Neural cell (in vitro differentiated cells): ENCODE measurements around the gene USP36. TPM values are rescaled to one million over a fixed set of nuclear protein-coding genes. Genes with fewer than 3 reads are reported as not detected.

Experiments used
- H2AFZ ChIP-seq: fragments of 200-600, 300-800 bp; sonication (generic), shearing (Covaris generic); 2 replicates; pipeline ENCODE4 v1.6.0; 2014; ENCODE audit warnings: low read depth, mild to moderate bottlenecking, antibody characterized with exemption, low read length, moderate library complexity
- H3F3A ChIP-seq: fragments of 200-600 bp; shearing (Covaris generic); 2 replicates; pipeline ENCODE4 v1.6.1; 2016; ENCODE audit warnings: mild to moderate bottlenecking, moderate library complexity, mixed read lengths, antibody characterized with exemption, low read length; ENCODE audit not compliant: insufficient read depth, poor library complexity, severe bottlenecking
- H3K27ac ChIP-seq: fragments of 200-600, 300-800 bp; sonication (generic), shearing (Covaris generic); 2 replicates; pipeline ENCODE4 v1.5.1; 2014; ENCODE audit warnings: mild to moderate bottlenecking, low read length, moderate library complexity
- H3K27me3 ChIP-seq: fragments of 300-800, 200-600 bp; sonication (generic), shearing (Covaris generic); 2 replicates; pipeline ENCODE4 v1.6.0; 2014; ENCODE audit warnings: mild to moderate bottlenecking, low read depth, low read length, moderate library complexity; ENCODE audit not compliant: insufficient read depth
- H3K36me3 ChIP-seq: fragments of 300-800, 200-600 bp; sonication (generic), shearing (Covaris generic); 2 replicates; pipeline ENCODE4 v1.5.1; 2014; ENCODE audit warnings: mild to moderate bottlenecking, antibody characterized with exemption, low read length, moderate library complexity; ENCODE audit not compliant: insufficient read depth
- H3K4me2 ChIP-seq: fragments of 300-800, 200-600 bp; sonication (generic), shearing (Covaris generic); 2 replicates; pipeline ENCODE4 v1.6.0; 2014; ENCODE audit warnings: mild to moderate bottlenecking, low read length
- H3K4me3 ChIP-seq: fragments of 300-800, 200-600 bp; sonication (generic), shearing (Covaris generic); 2 replicates; pipeline ENCODE4 v1.5.1; 2014; ENCODE audit warnings: mild to moderate bottlenecking, low read length, moderate library complexity
- H3K79me2 ChIP-seq: fragments of 200-600 bp; shearing (Covaris generic); replicated peaks from 2 replicates; pipeline ENCODE4 v1.6.0; 2014; ENCODE audit warnings: mild to moderate bottlenecking, low read length, moderate library complexity; ENCODE audit not compliant: insufficient read depth
- H3K9ac ChIP-seq: fragments of 300-800, 200-600 bp; sonication (generic), shearing (Covaris generic); 2 replicates; pipeline ENCODE4 v1.6.1; 2016; ENCODE audit warnings: mild to moderate bottlenecking, low read length, mixed read lengths
- H3K9me2 ChIP-seq: fragments of 200-600 bp; shearing (Covaris generic); 2 replicates; pipeline ENCODE4 v1.6.1; 2016; ENCODE audit warnings: mild to moderate bottlenecking, low read length, mixed read lengths; ENCODE audit not compliant: insufficient read depth
- H3K9me3 ChIP-seq: fragments of 200-600, 300-800 bp; sonication (generic), shearing (Covaris generic); 2 replicates; pipeline ENCODE4 v1.6.1; 2016; ENCODE audit warnings: mild to moderate bottlenecking, mixed run types, low read length, moderate library complexity, mixed read lengths
- H4K20me1 ChIP-seq: fragments of 200-600 bp; shearing (Covaris generic); 2 replicates; pipeline ENCODE4 v1.6.1; 2016; ENCODE audit warnings: mild to moderate bottlenecking, mixed run types; ENCODE audit not compliant: insufficient read depth
- EP300 ChIP-seq: fragments of 450-650 bp; conservative IDR thresholded peaks from 2 replicates; pipeline ENCODE4 v1.6.1; 2014; ENCODE audit warnings: antibody characterized with exemption, mild to moderate bottlenecking, moderate library complexity; ENCODE audit not compliant: poor library complexity, severe bottlenecking
- EZH2 ChIP-seq: fragments of 200-600, 300-800 bp; shearing (Covaris generic), sonication (generic); IDR thresholded peaks from 2 replicates; pipeline ENCODE4 v1.6.1; 2014; ENCODE audit warnings: antibody characterized with exemption, low read length, borderline replicate concordance, mild to moderate bottlenecking; ENCODE audit not compliant: insufficient read depth, poor library complexity, severe bottlenecking
- MXI1 ChIP-seq: fragments of 450-650 bp; conservative IDR thresholded peaks from 2 replicates; pipeline ENCODE4 v1.6.1; 2014; ENCODE audit warnings: antibody characterized with exemption, mild to moderate bottlenecking; ENCODE audit not compliant: poor library complexity, severe bottlenecking
- POLR2AphosphoS5 ChIP-seq: IDR thresholded peaks from 2 replicates; pipeline ENCODE4 v1.6.1; 2012
- RAD21 ChIP-seq: fragments of 450-650 bp; conservative IDR thresholded peaks from 2 replicates; pipeline ENCODE4 v1.6.1; 2014; ENCODE audit warnings: antibody characterized with exemption, mild to moderate bottlenecking, moderate library complexity
- SMC3 ChIP-seq: fragments of 450-650 bp; conservative IDR thresholded peaks from 2 replicates; pipeline ENCODE4 v1.6.1; 2014; ENCODE audit warnings: antibody characterized with exemption, mild to moderate bottlenecking, moderate library complexity; ENCODE audit not compliant: poor library complexity
- TAF1 ChIP-seq: IDR thresholded peaks from 2 replicates; pipeline ENCODE4 v1.6.1; 2012; ENCODE audit warnings: low read depth
- polyA plus RNA-seq: library from polyadenylated mRNA; depleted of rRNA; stranded (reverse); fragments of >200 nt; gene quantifications from 2 replicates; pipeline ENCODE4 v1.2.3, GENCODE V29; 2014
- TF ChIP-seq, protein P1 (sequence below): fragments of 450-650 bp; IDR thresholded peaks from 2 replicates; pipeline ENCODE4 v1.5.1; 2014; ENCODE audit warnings: antibody characterized with exemption, mild to moderate bottlenecking, moderate library complexity; ENCODE audit not compliant: poor library complexity, severe bottlenecking
- TF ChIP-seq, protein P2 (sequence below): IDR thresholded peaks from 2 replicates; pipeline ENCODE4 v1.6.1; 2012; ENCODE audit warnings: borderline replicate concordance

The USP36 gene
- polyA plus RNA-seq, 1 donor from 2014 or later: 14.4 TPM

- Histone ChIP-seq H2AFZ (no peak overlapping the region), H3K9ac (no peak overlapping the region), H3K79me2 (no peaks in the 10 kb centered on the region), H3F3A (no peaks in the 10 kb centered on the region), H3K9me2 (no peaks in the 10 kb centered on the region), H4K20me1 (no peaks in the 10 kb centered on the region), H3K27me3 (no peaks in the 10 kb centered on the region), H3K4me3 (no peak overlapping the region), H3K9me3 (no peaks in the 10 kb centered on the region), H3K27ac (no peak overlapping the region), H3K4me2 (no peak overlapping the region), H3K36me3 (no peaks in the 10 kb centered on the region)
- TF ChIP-seq, protein P1, sequence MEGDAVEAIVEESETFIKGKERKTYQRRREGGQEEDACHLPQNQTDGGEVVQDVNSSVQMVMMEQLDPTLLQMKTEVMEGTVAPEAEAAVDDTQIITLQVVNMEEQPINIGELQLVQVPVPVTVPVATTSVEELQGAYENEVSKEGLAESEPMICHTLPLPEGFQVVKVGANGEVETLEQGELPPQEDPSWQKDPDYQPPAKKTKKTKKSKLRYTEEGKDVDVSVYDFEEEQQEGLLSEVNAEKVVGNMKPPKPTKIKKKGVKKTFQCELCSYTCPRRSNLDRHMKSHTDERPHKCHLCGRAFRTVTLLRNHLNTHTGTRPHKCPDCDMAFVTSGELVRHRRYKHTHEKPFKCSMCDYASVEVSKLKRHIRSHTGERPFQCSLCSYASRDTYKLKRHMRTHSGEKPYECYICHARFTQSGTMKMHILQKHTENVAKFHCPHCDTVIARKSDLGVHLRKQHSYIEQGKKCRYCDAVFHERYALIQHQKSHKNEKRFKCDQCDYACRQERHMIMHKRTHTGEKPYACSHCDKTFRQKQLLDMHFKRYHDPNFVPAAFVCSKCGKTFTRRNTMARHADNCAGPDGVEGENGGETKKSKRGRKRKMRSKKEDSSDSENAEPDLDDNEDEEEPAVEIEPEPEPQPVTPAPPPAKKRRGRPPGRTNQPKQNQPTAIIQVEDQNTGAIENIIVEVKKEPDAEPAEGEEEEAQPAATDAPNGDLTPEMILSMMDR: no peak
- no peak for TF ChIP-seq TAF1
- no peak for TF ChIP-seq SMC3
- no peak for TF ChIP-seq EZH2
- TF ChIP-seq POLR2AphosphoS5: no peak
- TF ChIP-seq MXI1: no peak
- TF ChIP-seq RAD21: no peak
- TF ChIP-seq EP300: no peak
- TF ChIP-seq, protein P2, sequence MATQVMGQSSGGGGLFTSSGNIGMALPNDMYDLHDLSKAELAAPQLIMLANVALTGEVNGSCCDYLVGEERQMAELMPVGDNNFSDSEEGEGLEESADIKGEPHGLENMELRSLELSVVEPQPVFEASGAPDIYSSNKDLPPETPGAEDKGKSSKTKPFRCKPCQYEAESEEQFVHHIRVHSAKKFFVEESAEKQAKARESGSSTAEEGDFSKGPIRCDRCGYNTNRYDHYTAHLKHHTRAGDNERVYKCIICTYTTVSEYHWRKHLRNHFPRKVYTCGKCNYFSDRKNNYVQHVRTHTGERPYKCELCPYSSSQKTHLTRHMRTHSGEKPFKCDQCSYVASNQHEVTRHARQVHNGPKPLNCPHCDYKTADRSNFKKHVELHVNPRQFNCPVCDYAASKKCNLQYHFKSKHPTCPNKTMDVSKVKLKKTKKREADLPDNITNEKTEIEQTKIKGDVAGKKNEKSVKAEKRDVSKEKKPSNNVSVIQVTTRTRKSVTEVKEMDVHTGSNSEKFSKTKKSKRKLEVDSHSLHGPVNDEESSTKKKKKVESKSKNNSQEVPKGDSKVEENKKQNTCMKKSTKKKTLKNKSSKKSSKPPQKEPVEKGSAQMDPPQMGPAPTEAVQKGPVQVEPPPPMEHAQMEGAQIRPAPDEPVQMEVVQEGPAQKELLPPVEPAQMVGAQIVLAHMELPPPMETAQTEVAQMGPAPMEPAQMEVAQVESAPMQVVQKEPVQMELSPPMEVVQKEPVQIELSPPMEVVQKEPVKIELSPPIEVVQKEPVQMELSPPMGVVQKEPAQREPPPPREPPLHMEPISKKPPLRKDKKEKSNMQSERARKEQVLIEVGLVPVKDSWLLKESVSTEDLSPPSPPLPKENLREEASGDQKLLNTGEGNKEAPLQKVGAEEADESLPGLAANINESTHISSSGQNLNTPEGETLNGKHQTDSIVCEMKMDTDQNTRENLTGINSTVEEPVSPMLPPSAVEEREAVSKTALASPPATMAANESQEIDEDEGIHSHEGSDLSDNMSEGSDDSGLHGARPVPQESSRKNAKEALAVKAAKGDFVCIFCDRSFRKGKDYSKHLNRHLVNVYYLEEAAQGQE: no peak
Observed at GRCh38 chr17:78800132-78800931, 40.3 kb downstream of the USP36 start.

- H4K20me1 ChIP-seq: no peaks in the 10 kb centered on the region
- H3K9ac ChIP-seq: no peak overlapping the region
- no peaks in the 10 kb centered on the region for H3F3A ChIP-seq
- no peak overlapping the region for H2AFZ ChIP-seq
- no peak overlapping the region for H3K27ac ChIP-seq
- no peaks in the 10 kb centered on the region for H3K79me2 ChIP-seq
- no peak overlapping the region for H3K4me2 ChIP-seq
- no peaks in the 10 kb centered on the region for H3K9me2 ChIP-seq
- TF ChIP-seq SMC3: peak; percentile 60
- TF ChIP-seq, protein P1: peak; percentile 52
- TF ChIP-seq MXI1: no peak
- no peak for TF ChIP-seq POLR2AphosphoS5
- peak; percentile 49 for TF ChIP-seq RAD21
- no peaks in the 10 kb centered on the region for H3K9me3 ChIP-seq
- H3K27me3 ChIP-seq: no peaks in the 10 kb centered on the region
- H3K4me3 ChIP-seq: no peak overlapping the region
- no peaks in the 10 kb centered on the region for H3K36me3 ChIP-seq
Observed at GRCh38 chr17:78798695-78799559, 41.7 kb downstream of the USP36 start.
